K562 (cell line): Measurements from ENCODE around the gene PRPH2. TPM values are rescaled to one million over a fixed set of nuclear protein-coding genes. Genes with fewer than 3 reads are reported as not detected.

Experiments used
- C11orf30 ChIP-seq: fragments of 450-650 bp; IDR thresholded peaks from 2 replicates; pipeline ENCODE4 v1.6.1; 2016; ENCODE audit warnings: low read depth, mild to moderate bottlenecking
- CBX3 ChIP-seq, 2 experiments: IDR thresholded peaks; 1 replicate in 1 of 2; 2 replicates in 1 of 2; pipeline ENCODE4 v1.6.1; 2012; ENCODE audit warnings: inconsistent platforms in 2 of 2, low read length in 2 of 2, borderline replicate concordance in 1 of 2, control low read depth in 1 of 2
- CCAR2 ChIP-seq: fragments of 200-400 bp; formaldehyde crosslinking; IDR thresholded peaks from 2 replicates; pipeline ENCODE4 v1.6.1; 2017; ENCODE audit warnings: mild to moderate bottlenecking, low read depth, low read length
- CREB1 ChIP-seq, 2 experiments: sonication (generic) in 1 of 2; formaldehyde crosslinking in 1 of 2; IDR thresholded peaks; 2 replicates each; pipeline versions ENCODE4 v1.6.1 to v1.8.0; 2012 to 2022; ENCODE audit warnings: inconsistent platforms in 1 of 2, mild to moderate bottlenecking in 1 of 2, missing genetic modification reagents in 1 of 2, moderate library complexity in 1 of 2
- CREBBP ChIP-seq: IDR thresholded peaks from one replicate; pipeline ENCODE4 v1.6.1; 2012; ENCODE audit warnings: low read depth, mild to moderate bottlenecking, control low read depth, inconsistent platforms, low read length
- CXXC5 ChIP-seq: fragments of 250-450 bp; sonication (Bioruptor Pico); IDR thresholded peaks from 2 replicates; pipeline ENCODE4 v1.8.0; 2022; ENCODE audit warnings: inconsistent platforms, mild to moderate bottlenecking, moderate library complexity
- ELK1 ChIP-seq: sonication (generic); formaldehyde crosslinking; IDR thresholded peaks from 2 replicates; pipeline ENCODE4 v1.8.1; 2022; ENCODE audit warnings: missing genetic modification reagents
- ESRRA ChIP-seq: fragments of 450-650 bp; IDR thresholded peaks from 2 replicates; pipeline ENCODE4 v1.6.1; 2014; ENCODE audit warnings: low read depth, mild to moderate bottlenecking, moderate library complexity, borderline replicate concordance
- KDM5B ChIP-seq: fragments of 200-600 bp; sonication (generic); IDR thresholded peaks from 2 replicates; pipeline ENCODE4 v1.6.1; 2012; ENCODE audit warnings: low read depth, mild to moderate bottlenecking, moderate library complexity, low read length, control low read depth, inconsistent platforms; ENCODE audit not compliant: insufficient replicate concordance
- MCM5 ChIP-seq: fragments of 450-650 bp; IDR thresholded peaks from 2 replicates; pipeline ENCODE4 v1.6.1; 2016; ENCODE audit warnings: low read depth
- MTA2 ChIP-seq: fragments of 450-650 bp; IDR thresholded peaks from 2 replicates; pipeline ENCODE4 v1.6.1; 2016; ENCODE audit warnings: low read depth
- OTX1 ChIP-seq: fragments of 450-650 bp; formaldehyde crosslinking; IDR thresholded peaks from 2 replicates; pipeline ENCODE4 v1.4.0; 2022; ENCODE audit warnings: mild to moderate bottlenecking
- POLR2AphosphoS2 ChIP-seq: IDR thresholded peaks from 2 replicates; pipeline ENCODE4 v1.6.1; 2012; ENCODE audit warnings: low read length, improper control_type of control experiment
- SMAD1 ChIP-seq: fragments of 150-350 bp; IDR thresholded peaks from 2 replicates; pipeline ENCODE4 v1.6.1; 2014; ENCODE audit warnings: low read length, low read depth; ENCODE audit not compliant: partially characterized antibody
- SRSF9 ChIP-seq: fragments of 200-400 bp; formaldehyde crosslinking; IDR thresholded peaks from 2 replicates; pipeline ENCODE4 v1.6.1; 2017; ENCODE audit warnings: low read depth, low read length, borderline replicate concordance
- TCF7L2 ChIP-seq: fragments of 150-350 bp; IDR thresholded peaks from 2 replicates; pipeline ENCODE4 v1.6.1; 2016; ENCODE audit warnings: low read depth, mild to moderate bottlenecking, low read length, moderate library complexity
- TEAD4 ChIP-seq, 2 experiments: sonication (generic) in 1 of 2; formaldehyde crosslinking in 1 of 2; IDR thresholded peaks; 2 replicates each; pipeline versions ENCODE4 v1.6.1 to v1.8.0; 2012 to 2022; ENCODE audit warnings: borderline replicate concordance in 1 of 2, inconsistent platforms in 1 of 2, low read length in 1 of 2, mild to moderate bottlenecking in 1 of 2, missing genetic modification reagents in 1 of 2
- TRIM24 ChIP-seq, 2 experiments: fragments of 450-650 bp; IDR thresholded peaks; 2 replicates each; pipeline ENCODE4 v1.6.1; 2016
- ZNF239 ChIP-seq: fragments of 250-450 bp; sonication (Bioruptor Pico); IDR thresholded peaks from 2 replicates; pipeline ENCODE4 v1.4.0; 2020; ENCODE audit warnings: mild to moderate bottlenecking
- polyA plus RNA-seq, 8 experiments: library from polyadenylated mRNA; depleted of rRNA in 4 of 8; stranded (reverse) in 5 of 8; unstranded in 3 of 8; fragments of >200 nt; fragmentation: Nextera tagmentation in 2 of 8; fragmentation: Illumina TruSeq in 1 of 8; extraction: Ambion mirVana in 2 of 8; extraction: Trizol in 1 of 8; gene quantifications; 2 replicates each; pipeline versions ENCODE4 v1.2.1 to v1.2.3, GENCODE V29; 2011 to 2014; ENCODE audit warnings: inconsistent platforms in 1 of 8, missing spikeins in 1 of 8
- total RNA-seq, 7 experiments: library from RNA; depleted of rRNA in 6 of 7; stranded (reverse); fragments of >200 nt in 6 of 7; fragmentation: Illumina TruSeq in 2 of 7; extraction: Trizol in 2 of 7; gene quantifications; 2 replicates each; pipeline versions ENCODE4 v1.2.1 to v1.2.3, GENCODE V29; 2011 to 2021; ENCODE audit warnings: low replicate concordance in 1 of 7
- TF ChIP-seq, protein P1 (sequence below), 3 experiments: fragments of 200-800 bp in 1 of 3; fragments of 250-450 bp in 1 of 3; fragments of 450-650 bp in 1 of 3; sonication (Bioruptor Pico) in 1 of 3; sonication (Bioruptor generic) in 1 of 3; formaldehyde crosslinking in 1 of 3; IDR thresholded peaks; 2 replicates each; pipeline versions ENCODE4 v1.6.1 to v1.8.0; 2016 to 2022; ENCODE audit warnings: mild to moderate bottlenecking in 2 of 3, missing genetic modification characterization in 2 of 3, missing compliant biosample characterization in 1 of 3, moderate library complexity in 1 of 3
- TF ChIP-seq, protein P2 (sequence below): IDR thresholded peaks from 3 replicates; pipeline ENCODE4 v1.6.1; 2011; ENCODE audit warnings: borderline replicate concordance, mild to moderate bottlenecking, moderate library complexity; ENCODE audit not compliant: insufficient read length; ENCODE audit errors: extremely low read depth

Gene PRPH2
- total and polyA plus RNA-seq, 9 of the 15 experiments (the other 6 are each of a cell fraction or from before 2014, with no cell fraction given): 0.03 to 0.11 (median 0.03) TPM; not detected in 5

- TF ChIP-seq MCM5 (no peak), CREB1 (IDR thresholded peaks at IDR 0.05) (no peak), CREB1 (CRISPR knock-in tag; IDR thresholded peaks at IDR 0.05) (no peak), ELK1 (CRISPR knock-in tag) (no peak), CCAR2 (no peak), POLR2AphosphoS2 (no peak), CXXC5 (CRISPR knock-in tag) (no peak), KDM5B (no peak), TEAD4 (IDR thresholded peaks at IDR 0.05; ENCODE audit: low read length) (0 out of 2 replicates have a peak, but pooled peaks have one; percentile 9), TEAD4 (CRISPR knock-in tag; IDR thresholded peaks at IDR 0.05; ENCODE audit: borderline replicate concordance) (no peak), MTA2 (no peak), SMAD1 (no peak), CREBBP (no peak), ZNF239 (CRISPR knock-in tag) (no peak), SRSF9 (no peak), C11orf30 (no peak), CBX3 (IDR thresholded peaks at IDR 0.05; ENCODE audit: borderline replicate concordance in 1 of 2, low read length in 2 of 2) (no peak), ESRRA (peak; percentile 60), TRIM24 (IDR thresholded peaks at IDR 0.05) (no peak), OTX1 (no peak), TCF7L2 (no peak)
- TF ChIP-seq, protein P1, sequence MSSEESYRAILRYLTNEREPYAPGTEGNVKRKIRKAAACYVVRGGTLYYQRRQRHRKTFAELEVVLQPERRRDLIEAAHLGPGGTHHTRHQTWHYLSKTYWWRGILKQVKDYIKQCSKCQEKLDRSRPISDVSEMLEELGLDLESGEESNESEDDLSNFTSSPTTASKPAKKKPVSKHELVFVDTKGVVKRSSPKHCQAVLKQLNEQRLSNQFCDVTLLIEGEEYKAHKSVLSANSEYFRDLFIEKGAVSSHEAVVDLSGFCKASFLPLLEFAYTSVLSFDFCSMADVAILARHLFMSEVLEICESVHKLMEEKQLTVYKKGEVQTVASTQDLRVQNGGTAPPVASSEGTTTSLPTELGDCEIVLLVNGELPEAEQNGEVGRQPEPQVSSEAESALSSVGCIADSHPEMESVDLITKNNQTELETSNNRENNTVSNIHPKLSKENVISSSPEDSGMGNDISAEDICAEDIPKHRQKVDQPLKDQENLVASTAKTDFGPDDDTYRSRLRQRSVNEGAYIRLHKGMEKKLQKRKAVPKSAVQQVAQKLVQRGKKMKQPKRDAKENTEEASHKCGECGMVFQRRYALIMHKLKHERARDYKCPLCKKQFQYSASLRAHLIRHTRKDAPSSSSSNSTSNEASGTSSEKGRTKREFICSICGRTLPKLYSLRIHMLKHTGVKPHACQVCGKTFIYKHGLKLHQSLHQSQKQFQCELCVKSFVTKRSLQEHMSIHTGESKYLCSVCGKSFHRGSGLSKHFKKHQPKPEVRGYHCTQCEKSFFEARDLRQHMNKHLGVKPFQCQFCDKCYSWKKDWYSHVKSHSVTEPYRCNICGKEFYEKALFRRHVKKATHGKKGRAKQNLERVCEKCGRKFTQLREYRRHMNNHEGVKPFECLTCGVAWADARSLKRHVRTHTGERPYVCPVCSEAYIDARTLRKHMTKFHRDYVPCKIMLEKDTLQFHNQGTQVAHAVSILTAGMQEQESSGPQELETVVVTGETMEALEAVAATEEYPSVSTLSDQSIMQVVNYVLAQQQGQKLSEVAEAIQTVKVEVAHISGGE (CRISPR knock-in tag; IDR thresholded peaks at IDR 0.05): no peak
- TF ChIP-seq, protein P2, sequence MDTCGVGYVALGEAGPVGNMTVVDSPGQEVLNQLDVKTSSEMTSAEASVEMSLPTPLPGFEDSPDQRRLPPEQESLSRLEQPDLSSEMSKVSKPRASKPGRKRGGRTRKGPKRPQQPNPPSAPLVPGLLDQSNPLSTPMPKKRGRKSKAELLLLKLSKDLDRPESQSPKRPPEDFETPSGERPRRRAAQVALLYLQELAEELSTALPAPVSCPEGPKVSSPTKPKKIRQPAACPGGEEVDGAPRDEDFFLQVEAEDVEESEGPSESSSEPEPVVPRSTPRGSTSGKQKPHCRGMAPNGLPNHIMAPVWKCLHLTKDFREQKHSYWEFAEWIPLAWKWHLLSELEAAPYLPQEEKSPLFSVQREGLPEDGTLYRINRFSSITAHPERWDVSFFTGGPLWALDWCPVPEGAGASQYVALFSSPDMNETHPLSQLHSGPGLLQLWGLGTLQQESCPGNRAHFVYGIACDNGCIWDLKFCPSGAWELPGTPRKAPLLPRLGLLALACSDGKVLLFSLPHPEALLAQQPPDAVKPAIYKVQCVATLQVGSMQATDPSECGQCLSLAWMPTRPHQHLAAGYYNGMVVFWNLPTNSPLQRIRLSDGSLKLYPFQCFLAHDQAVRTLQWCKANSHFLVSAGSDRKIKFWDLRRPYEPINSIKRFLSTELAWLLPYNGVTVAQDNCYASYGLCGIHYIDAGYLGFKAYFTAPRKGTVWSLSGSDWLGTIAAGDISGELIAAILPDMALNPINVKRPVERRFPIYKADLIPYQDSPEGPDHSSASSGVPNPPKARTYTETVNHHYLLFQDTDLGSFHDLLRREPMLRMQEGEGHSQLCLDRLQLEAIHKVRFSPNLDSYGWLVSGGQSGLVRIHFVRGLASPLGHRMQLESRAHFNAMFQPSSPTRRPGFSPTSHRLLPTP: no peak
These were observed 60.8 kb downstream of the PRPH2 start (continued) for GRCh38 chr6:42661540-42662153.
